GM21786 (cell line): ENCODE results near the gene GAS7.
A peak's percentile ranks its signal among the peaks of the same experiment; 100 is the strongest.
"Not testable (repeated sequence)": the region's sequence is repeated elsewhere in the genome, so short reads cannot be mapped to it uniquely, and the experiment has no call there.

Experiments used
- ATAC-seq: cut with Tn5 transposase; IDR thresholded peaks from one replicate; pipeline ENCODE4 v1.9.1; 2021; ENCODE audit not compliant: unreplicated experiment

The GAS7 gene

DNA sequence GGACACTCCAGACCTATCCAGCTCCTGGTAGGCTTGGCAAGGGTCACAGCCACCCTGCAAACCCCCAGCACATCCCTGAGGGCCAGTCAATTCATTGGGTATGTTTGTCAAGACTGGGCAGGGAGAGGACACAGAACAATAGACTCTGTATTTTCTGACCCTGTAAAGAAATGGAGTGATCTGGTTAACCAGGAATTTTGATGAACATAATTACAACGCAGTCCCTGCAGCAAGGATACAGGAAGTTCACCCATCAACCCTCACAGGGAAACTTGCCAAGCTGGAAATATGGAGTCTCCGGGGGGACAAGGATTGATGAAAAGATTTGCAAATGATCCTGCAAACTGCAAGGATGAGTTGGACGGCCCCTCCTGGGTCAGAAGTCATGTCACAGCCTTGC is 167.3 kb downstream of the GAS7 start:
- no peak for ATAC-seq

DNA sequence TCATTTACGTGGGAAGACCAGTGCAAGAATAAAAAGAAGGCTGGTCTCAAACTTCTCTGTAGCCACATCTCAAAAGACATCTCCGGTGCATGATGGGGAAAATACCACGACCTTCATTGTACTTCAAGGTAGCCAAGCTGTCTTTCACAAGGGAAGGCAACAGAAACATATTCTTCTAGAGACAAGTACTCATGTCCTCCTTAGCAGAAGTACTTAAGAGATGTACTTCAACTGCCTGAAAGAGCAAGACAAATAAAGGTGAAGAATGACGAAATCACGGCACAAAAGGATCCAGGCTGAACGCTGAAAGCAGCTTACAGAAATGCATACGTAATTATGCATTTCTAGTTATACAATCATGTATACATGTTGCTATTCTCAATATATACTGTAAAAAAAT is 169.3 kb downstream of the GAS7 start:
- no peak for ATAC-seq

DNA sequence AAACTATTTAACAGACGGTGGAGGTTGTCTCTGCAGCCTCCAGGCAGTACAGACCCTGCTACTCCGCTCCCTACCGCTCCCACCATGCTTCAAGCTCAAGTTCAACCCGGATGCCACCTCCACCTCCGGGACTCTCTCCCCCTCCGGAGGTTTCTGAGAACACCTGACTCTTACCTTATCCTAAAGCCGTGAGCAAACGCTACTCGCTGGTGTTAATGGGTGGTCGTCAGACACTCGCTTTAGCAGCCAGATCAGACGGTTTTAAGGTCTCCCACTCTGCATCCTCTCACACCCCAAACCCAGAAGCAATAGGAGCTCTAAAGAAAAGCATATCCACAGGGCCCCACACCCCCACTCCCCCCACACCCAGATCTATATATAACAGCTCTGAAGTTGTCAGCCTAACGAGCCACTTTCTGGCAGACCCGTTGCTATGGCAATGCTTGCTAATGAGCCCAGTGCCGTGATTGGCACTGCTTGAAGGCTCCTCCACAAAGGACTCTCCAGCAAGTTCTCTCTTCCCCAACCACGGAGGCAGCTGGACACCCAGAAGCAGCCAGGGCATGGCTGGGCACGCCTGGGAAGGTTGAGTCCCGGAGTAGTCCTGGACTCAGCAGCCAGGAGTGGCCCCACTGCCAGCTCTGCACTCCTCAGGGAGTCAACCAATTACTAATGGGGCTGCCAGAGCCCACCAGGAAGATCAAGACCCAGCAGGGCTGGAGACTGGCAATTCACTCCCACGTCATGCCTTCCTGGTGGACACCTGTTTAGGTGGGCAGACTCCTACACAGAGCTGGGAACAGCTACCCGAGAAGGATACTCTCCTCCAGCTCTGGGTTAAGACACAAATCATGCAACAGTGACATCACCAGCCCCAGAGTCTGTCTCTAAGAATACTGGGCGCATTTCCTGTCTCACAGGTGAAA is 172.2 kb downstream of the GAS7 start:
- no peak for ATAC-seq

DNA sequence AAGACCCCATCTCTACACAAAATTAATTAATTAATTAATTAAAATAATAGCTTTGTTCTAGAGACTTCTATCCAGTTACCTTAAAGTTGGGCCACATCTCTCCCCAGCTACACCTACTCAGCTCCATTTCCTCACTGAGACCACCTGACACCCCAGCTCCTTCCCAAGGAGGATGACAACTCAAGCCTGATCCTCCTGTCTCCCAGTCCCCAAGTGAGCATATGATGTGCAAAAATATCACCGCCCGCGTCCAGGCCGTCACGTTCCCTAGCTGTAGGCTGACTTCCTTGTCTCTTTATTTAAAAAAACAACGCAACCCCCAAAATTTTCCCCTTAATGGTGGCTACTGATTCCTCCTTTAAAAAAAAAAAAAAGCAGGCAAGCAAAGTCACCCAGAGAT is 173.2 kb downstream of the GAS7 start:
- no peak for ATAC-seq

DNA sequence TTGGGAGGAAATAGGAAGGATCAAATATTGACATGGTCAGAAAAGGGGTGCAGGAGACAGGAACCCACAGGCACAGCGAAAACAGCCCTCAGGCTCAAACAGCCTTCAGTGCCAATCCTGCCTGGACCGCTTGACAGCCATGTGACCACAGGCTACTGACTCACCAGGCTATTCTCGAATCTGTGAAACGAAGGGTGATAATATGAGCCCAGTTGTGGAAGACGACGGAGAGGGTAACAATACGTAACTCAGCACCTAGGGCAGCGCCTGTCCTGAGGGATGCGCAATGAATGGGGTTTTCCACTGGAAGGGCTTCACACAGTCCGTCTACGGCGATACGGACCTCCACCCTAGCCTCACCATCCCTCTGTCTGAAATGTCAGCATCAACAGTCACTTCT is 176.0 kb downstream of the GAS7 start:
- ATAC-seq, result no peak

DNA sequence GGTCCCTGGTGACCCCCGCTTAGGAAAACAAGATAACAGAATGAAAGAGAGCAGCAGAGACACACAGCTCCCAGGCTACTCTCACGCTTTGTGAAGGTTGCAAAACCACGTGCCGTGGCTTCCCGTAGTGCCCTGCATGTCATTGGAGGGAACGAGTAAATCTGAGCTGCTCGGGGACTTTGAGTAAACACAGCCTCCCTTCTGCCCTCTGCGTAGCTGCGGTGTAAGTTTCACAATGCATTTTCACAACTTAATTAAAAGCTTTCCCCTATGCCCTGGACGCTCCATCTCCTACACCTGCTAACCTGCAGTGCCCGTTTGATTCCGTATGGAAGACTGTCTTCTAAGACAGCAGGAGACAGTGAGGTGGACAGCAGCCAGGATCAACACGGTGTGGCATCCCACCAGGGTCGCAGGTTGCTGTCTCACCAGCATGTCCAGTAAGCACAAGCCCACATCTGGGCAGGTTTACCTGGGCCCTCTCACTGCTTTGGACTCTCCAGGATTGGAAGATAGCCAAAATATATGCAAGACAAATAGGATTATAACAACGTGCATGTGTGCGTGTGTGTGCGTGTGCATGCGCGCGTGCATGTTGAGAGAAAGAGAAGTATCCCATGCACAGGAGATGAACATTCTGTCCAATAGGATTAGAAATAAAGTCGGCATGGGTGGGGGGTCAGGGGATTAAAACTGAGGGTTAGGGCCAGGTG is 177.0 kb downstream of the GAS7 start:
- ATAC-seq, result no peak

DNA sequence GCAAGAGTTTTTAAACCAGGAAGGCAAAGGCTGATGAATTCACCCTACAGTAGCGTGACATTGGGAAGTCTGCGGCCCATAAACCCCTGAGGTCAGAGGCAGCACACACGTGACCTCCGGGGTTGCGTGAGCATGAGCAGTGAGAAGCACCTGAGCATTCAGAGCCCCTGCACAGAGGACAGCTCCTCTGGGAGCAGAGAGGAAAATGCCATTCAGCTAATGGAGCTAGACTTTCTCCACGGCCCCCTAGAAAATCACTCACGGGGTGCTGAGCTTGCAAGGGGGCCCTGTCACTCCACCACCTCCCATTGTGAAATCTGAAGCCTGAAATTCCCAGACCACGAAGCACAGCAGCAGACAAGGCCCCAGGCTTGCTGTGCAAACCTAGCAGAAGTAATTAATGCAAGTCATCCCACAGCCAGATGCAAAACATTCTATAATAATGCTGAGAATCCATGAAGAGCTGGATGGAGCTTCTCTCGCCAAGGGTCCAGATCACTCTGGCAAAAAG is 178.4 kb downstream of the GAS7 start:
- ATAC-seq, result no peak

DNA sequence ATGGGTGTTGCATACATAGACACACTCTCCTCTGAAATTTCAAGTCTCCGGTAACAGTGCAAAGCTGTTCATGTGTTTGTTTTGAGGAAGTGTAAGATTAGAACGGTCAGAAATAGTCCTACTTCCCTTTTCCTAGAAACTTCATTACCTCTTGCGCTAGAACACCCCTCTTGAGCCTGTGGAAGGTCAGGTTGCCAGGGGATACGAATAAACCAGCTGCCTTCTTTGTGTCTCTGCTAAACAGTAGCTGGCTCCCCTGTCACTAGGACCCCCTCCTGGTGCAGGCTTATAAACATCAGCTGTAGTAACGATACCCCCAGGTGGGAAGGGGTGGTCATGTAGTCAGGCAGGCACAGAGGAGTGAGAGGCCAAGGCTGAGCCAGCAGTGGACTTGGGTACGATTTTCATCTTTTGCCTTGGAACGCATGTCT is 179.9 kb downstream of the GAS7 start:
- peak; percentile 48 for ATAC-seq

DNA sequence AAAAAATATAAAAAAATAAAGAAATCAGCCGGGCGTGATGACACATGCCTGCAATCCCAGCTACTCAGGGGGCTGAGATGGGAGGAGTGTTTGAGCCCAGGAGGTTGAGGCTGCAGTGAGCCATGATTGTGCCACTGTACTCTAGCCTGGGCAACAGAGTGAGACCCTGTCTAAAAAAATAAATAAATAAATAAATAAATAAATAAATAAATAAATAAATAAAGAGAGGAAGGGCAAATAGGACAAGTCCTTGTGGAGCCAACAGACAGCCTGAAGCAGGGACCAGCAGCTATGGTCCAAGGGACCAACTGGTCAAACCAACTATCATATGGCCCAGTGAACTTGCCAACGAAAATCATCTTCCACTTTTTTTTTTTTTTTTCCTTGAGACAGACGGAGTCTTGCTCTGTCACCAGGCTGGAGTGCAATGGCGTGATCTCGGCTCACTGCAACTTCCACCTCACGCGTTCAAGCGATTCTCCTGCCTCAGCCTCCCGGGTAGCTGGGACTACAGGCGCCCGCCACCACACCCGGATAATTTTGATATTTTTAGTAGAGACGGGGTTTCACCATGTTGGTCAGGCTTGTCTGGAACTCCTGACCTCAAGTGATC is 181.3 kb downstream of the GAS7 start:
- not testable (repeated sequence) for ATAC-seq

DNA sequence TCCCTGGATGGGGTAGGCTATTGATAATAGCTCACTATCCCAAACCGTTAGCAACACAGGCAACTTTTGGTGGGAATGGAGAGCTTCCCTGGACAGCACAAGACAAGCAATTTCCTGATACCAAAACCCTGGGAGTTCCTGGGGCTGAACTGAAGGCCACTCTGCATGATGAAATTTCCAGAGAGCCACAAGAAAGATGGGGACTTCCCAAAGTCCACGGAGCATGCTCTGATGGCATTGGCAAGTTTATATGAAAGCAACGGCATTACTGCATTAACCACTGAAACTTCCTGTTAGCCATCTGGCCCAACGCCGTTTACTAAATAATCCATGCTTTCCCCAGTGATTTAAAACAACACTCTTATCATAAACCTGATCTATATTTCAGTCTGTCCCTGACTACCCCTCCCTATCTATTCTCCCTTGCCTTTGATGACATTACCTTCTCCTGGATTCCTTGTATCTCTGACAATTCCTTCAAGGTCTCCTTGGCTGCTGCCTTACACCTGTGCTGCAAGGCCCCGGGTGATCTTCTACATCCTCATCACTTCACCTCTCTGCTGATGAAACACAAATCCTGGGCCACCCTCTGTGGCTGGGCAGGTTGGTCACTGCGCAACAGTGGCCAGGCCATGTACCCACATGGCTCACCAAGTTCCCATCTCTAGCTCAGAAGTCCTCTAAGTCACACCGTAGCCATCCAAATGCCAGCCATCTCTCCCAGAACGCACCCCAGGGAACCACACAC is 184.9 kb downstream of the GAS7 start:
- peak; percentile 67 for ATAC-seq

DNA sequence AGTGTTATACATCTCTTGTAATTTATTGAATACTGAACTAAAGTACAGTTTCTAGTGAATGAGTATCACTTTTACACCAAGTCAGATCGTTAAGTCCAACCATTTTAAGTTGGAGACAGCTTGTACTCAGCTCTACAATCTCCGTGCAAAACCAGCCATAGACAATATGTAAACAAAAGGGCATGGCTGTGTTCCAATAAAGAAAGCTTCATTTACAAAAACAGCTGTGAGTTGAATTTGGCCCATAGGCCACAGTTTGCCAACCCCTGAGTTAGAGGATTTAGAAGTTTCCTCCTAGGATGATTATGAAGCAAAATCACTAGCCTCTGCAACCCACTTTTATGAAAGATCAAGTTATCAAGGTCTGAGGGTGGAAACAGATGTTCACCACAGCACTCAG is 187.7 kb downstream of the GAS7 start:
- no peak for ATAC-seq

DNA sequence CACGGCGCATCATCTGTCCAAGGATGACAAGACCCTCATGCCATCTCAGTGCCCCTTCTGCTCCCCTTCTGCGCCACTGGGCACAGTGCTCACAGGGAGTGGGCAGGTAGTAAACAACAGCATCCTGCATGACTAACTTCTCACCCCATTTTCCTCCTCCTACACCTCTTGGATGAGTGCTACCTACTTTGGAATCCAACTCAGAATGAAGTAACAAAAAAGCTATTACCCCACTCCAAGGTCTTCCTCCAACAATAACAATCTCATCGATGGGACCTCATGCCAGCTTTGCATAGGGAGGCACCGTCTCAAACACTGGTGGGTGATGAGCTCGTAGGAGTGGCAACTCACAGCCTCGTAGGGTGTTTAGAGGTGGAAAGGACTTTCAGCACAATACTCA is 194.7 kb downstream of the GAS7 start:
- no peak for ATAC-seq

DNA sequence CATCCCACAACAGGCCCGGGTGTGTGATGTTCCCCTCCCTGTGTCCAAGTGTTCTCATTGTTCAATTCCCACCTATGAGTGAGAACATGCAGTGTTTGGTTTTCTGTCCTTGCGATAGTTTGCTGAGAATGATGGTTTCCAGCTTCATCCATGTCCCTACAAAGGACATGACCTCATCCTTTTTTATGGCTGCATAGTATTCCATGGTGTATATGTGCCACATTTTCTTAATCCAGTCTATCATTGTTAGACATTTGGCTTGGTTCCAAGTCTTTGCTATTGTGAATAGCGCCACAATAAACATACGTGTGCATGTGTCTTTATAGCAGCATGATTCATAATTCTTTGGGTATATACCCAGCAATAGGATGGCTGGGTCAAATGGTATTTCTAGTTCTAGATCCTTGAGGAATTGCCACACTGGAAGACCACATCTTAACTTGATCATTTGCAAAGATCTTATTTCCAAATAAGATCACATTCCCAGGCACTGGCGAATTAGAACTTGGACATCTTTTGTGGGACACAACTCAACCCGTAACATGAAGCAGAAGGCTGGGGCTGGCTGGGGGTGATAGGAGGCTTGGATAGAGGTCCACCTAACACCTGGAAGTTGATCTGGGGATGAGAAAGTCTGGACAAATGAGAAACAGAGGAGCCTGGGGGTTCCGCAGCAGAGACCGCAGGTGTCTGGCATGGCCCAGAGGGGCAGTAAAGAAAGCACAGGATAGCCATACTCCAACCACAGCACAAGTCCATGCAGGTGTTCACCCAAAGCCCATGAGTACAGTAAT is 195.6 kb downstream of the GAS7 start:
- ATAC-seq, result not testable (repeated sequence)

DNA sequence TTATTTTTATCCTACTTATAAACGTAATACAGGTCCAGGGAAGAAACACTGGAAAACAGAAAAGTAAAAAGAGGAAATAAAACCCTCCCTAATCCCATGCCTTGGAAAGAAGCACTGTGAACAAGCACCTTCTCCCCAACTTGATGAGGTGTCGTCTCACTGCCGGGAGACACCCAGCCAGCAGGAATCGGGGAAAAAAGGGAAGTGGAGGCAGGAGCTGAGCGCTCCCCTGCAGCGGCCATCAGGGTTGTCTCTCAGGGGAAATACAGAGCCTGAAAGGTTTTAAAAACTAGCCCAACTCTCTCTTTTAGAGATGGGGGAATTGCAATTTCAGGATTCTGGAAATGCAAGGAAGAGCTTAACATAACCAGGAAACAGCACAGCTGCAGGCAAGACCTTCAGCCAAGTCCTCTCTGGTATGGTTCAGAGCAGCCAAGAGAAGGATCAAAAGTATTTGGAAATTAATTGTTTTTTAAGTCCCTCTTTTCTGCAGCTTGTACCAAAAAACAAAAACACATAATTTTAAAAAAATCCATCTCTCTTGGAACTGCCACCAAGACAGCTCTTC is 197.0 kb downstream of the GAS7 start:
- no peak for ATAC-seq

DNA sequence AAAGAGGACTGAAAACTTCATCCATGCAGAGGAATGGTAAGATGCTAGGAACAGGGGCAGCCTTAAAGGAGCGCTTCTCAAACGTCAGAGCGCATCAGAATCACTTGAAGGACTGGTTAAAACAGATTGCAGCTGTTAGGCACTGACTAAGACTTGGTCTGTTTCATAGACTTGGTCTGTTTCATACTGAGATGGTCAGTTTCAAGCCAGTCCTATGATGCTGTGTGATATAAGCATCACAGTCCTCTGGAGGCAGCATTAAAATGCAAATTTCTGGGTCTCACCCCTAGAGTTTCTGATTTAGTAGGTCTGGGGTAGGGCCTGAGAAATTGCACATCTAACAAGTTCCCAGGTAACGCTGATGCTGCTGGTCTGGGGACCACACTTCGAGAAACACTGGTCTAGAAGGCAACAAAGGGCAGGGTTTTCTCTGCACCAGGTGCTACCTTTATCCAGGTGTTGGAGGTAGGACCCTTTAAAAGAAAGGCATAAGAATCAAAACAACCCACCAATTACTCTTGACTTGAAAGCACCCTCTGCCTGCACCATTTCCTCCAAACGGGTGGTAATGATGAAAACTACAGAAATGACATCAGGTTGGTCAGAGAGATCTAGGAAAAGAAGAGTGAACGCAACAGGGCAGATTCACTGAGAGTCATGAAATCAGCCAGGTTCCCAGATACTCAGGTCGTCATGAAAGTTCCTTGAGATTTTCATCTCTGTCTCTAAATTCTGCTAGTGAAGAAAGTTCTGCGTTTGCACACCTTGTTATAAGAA is 198.3 kb downstream of the GAS7 start:
- ATAC-seq, result peak; percentile 81

DNA sequence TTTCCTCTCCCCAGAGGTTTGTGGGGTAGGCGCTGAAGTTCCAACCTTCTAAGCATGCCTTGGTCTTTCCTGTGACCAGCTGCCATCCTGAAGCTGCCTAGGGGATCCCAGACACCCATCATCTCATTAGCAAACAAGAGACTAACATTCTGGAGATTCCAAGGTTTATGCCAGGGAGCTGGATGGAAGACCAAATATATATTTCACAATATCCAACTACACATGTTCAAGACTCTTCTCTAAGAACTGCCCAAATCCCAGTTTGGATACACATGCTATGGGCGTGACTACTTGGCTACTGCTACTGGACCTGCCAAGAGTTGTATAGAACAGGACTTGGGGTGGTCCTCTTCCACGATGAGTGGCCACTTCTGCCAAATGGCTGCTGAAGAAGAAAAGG is 200.3 kb downstream of the GAS7 start:
- ATAC-seq, result no peak

DNA sequence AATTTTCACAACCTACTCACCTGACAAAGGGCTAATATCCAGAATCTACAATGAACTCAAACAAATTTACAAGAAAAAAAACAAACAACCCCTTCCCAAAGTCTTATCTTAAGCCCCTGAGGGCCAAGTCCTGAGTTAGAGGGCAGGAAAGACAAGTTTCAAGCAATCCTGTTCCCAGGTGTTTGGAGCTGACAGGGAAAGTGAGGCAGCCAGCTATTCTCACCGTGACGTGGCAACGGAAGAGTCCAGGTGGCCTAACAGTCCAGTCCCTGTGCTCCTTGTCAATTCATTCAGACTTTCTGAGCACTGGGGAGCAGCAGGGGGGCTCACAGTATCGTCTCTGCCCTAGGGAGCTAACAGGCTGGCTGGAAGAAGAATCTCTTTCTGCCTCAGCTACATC is 203.6 kb downstream of the GAS7 start:
- ATAC-seq, result no peak

DNA sequence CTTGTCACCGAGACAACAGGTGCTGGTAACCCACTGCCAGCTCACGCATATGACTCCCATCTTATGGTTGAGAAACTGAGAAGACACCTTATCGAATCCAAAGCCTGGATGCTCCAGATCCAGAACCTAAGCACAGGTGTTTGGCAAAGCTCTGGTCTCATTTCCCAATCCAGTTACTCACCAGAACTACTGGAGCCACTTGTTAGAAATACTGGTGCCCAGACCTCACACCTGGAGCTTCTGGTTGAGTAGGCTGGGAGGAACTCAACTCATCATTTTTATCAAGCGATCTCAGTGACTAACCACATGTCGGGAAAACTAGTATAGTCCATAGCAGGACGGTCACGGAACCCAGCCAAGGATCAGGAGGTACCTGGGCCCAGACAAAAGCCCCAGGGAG is 206.6 kb downstream of the GAS7 start:
- ATAC-seq, result no peak

DNA sequence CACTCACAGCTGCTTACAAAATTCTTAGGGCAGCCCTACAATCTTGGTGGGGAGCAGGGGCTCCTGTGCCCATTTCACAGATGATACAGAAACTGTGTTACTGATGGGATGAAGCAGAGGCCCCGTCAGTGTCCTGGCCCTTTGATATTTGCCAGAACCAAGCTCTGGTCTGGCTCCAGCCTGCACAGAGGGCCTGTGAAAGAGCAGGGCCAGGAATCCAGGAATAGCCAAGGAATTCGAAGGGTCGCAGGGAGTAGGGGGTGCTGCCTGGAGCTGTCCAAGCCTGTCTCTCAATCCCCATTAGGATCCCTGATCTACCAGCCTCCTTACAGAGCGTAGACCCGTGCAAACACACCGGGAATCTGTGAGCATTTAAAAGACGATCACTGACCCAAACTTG is 207.1 kb downstream of the GAS7 start:
- ATAC-seq, result no peak
